B cell (primary cell): ENCODE measurements around the gene GYPC. TPM values are rescaled to one million over a fixed set of nuclear protein-coding genes. Genes with fewer than 3 reads are reported as not detected.

Experiments
- ATAC-seq: fragments of 200-7000 bp; cut with Tn5 transposase; one replicate; pipeline ENCODE4 v1.10.0; 2021; ENCODE audit warnings: low read depth, mild to moderate bottlenecking, moderate number of reproducible peaks, moderate library complexity
- CTCF ChIA-PET: fragments of 350-600 bp; sonication (Branson Sonifier 250); formaldehyde crosslinking; loops from one replicate; lab custom pipeline; 2021; ENCODE audit warnings: antibody characterized with exemption, inconsistent platforms; lab: Charles Lee
- POLR2A ChIA-PET: fragments of 350-600 bp; sonication (Branson Sonifier 250); formaldehyde crosslinking; loops from one replicate; lab custom pipeline; 2021; ENCODE audit warnings: antibody characterized with exemption; lab: Charles Lee
- DNase-seq: peaks from one replicate; pipeline ENCODE4 v3.0.0; 2013
- H2AFZ ChIP-seq: 2 replicates; pipeline ENCODE4 v1.6.1; 2012; ENCODE audit warnings: mild to moderate bottlenecking, low read depth, low read length; ENCODE audit not compliant: insufficient read depth, poor library complexity, severe bottlenecking
- H3K27ac ChIP-seq, 2 donors: 1 replicate in 1 of 2; 2 replicates in 1 of 2; pipeline ENCODE4 v1.5.1; 2012 to 2013; ENCODE audit warnings: low read length in 2 of 2, mild to moderate bottlenecking in 2 of 2, moderate library complexity in 1 of 2
- H3K27me3 ChIP-seq, 4 experiments: fragments of 200-600 bp in 1 of 4; sonication (generic) in 1 of 4; replicated peaks in 1 of 4; 1 replicate in 2 of 4; 2 replicates in 2 of 4; pipeline versions ENCODE4 v1.6.1 to v1.7.0; 2013 to 2016; ENCODE audit warnings: low read length in 3 of 4, mild to moderate bottlenecking in 2 of 4, mixed read lengths in 1 of 4, moderate library complexity in 1 of 4; ENCODE audit not compliant: insufficient read depth in 4 of 4, control insufficient read depth in 3 of 4; ENCODE audit errors: control extremely low read depth in 1 of 4
- H3K36me3 ChIP-seq, 2 experiments: replicated peaks in 1 of 2; 1 replicate in 1 of 2; 2 replicates in 1 of 2; pipeline versions ENCODE4 v1.6.1 to v1.7.1; 2013; ENCODE audit warnings: low read length in 1 of 2; ENCODE audit not compliant: insufficient read depth in 2 of 2, control insufficient read depth in 1 of 2; ENCODE audit errors: control extremely low read depth in 1 of 2, extremely low read depth in 1 of 2
- H3K4me1 ChIP-seq, 2 donors: fragments of 200-600 bp in 1 of 2; sonication (generic) in 1 of 2; 1 replicate in 1 of 2; 2 replicates in 1 of 2; pipeline versions ENCODE4 v1.5.1 to v1.6.1; 2013 to 2017; ENCODE audit warnings: low read length in 2 of 2; ENCODE audit not compliant: control insufficient read depth in 2 of 2, insufficient read depth in 2 of 2
- H3K4me2 ChIP-seq: replicated peaks from 2 replicates; pipeline ENCODE3; 2012; ENCODE audit warnings: mild to moderate bottlenecking, low read depth, low read length; ENCODE audit not compliant: poor library complexity, severe bottlenecking
- H3K4me3 ChIP-seq, 5 experiments: fragments of 200-600 bp in 1 of 5; sonication (generic) in 1 of 5; 1 replicate in 3 of 5; 2 replicates in 2 of 5; pipeline versions ENCODE4 v1.5.1 to v1.7.0; 2011 to 2016; ENCODE audit warnings: low read length in 4 of 5, mild to moderate bottlenecking in 4 of 5, low read depth in 2 of 5, control low read depth in 1 of 5, moderate library complexity in 1 of 5; ENCODE audit not compliant: insufficient read depth in 1 of 5; ENCODE audit errors: control extremely low read depth in 1 of 5, extremely low read depth in 1 of 5
- H3K79me2 ChIP-seq: fragments of 200-600 bp; sonication (generic); one replicate; pipeline ENCODE4 v1.6.0; 2016; ENCODE audit warnings: low read length; ENCODE audit not compliant: control insufficient read depth, insufficient read depth
- H3K9ac ChIP-seq: fragments of 200-600 bp; sonication (generic); 2 replicates; pipeline ENCODE4 v1.6.1; 2017; ENCODE audit warnings: mild to moderate bottlenecking, low read length, moderate library complexity
- H3K9me3 ChIP-seq, 3 donors: one replicate each; pipeline versions ENCODE4 v1.6.1 to v1.7.1; 2013; ENCODE audit warnings: low read length in 2 of 3; ENCODE audit not compliant: control insufficient read depth in 2 of 3, insufficient read depth in 1 of 3; ENCODE audit errors: control extremely low read depth in 1 of 3
- H4K20me1 ChIP-seq: 2 replicates; pipeline ENCODE4 v1.6.0; 2012; ENCODE audit warnings: mild to moderate bottlenecking, low read length; ENCODE audit not compliant: insufficient read depth, control insufficient read depth, poor library complexity, severe bottlenecking
- H3K27ac Mint-ChIP-seq: one replicate; pipeline ENCODE4 v1.8.0; 2021; ENCODE audit warnings: mixed read lengths
- H3K27me3 Mint-ChIP-seq: one replicate; pipeline ENCODE4 v1.8.0; 2021; ENCODE audit warnings: mixed read lengths
- H3K4me1 Mint-ChIP-seq: one replicate; pipeline ENCODE4 v1.8.0; 2021; ENCODE audit warnings: mixed read lengths
- H3K4me3 Mint-ChIP-seq: one replicate; pipeline ENCODE4 v1.8.0; 2021; ENCODE audit warnings: mixed read lengths
- H3K9me3 Mint-ChIP-seq: one replicate; pipeline ENCODE4 v1.8.0; 2022; ENCODE audit warnings: mixed read lengths; ENCODE audit not compliant: insufficient read depth
- CTCF ChIP-seq: fragments of 200-600 bp; IDR thresholded peaks from one replicate; pipeline ENCODE4 v1.8.0; 2022; ENCODE audit warnings: antibody characterized with exemption, mild to moderate bottlenecking
- EZH2 ChIP-seq: IDR thresholded peaks from 2 replicates; pipeline ENCODE4 v1.6.1; 2012; ENCODE audit warnings: borderline replicate concordance, low read depth, mild to moderate bottlenecking, moderate library complexity, low read length; ENCODE audit not compliant: insufficient read depth, poor library complexity, severe bottlenecking
- WGBS: methylation state at CpG from one replicate; pipeline ENCODE4 v1.1.5; 2013; ENCODE audit warnings: missing lambda C conversion rate; ENCODE audit not compliant: insufficient coverage; 5-methylcytosine and 5-hydroxymethylcytosine counted together
- intact Hi-C: fragments of 100-400 bp; cut with micrococcal nuclease; formaldehyde crosslinking; loops from one replicate; pipeline ENCODE4 v1.10.0; 2022
- polyA plus RNA-seq: library from polyadenylated mRNA; depleted of rRNA; stranded (reverse); fragments of >200 nt; gene quantifications from 2 replicates; pipeline ENCODE4 v1.2.3, GENCODE V29; 2012
- total RNA-seq, 2 donors: library from RNA; stranded (reverse); fragments of 120-200 nt in 1 of 2; gene quantifications; 1 replicate in 1 of 2; 2 replicates in 1 of 2; pipeline versions ENCODE4 v1.2.3 to v1.2.4, GENCODE V29; 2013 to 2022

The GYPC gene
- total and polyA plus RNA-seq, 2 donors (not counting 1 experiment from before 2014, with no cell fraction given), result 48.8 to 111 TPM

- Histone ChIP-seq H3K4me2 (peak overlapping the region; percentile 74), H3K9ac (peak overlapping the region; percentile 71), H3K4me3 (peak overlapping the region in 4 of 5 experiments; percentile 66 to 88 (median 78)), H3K27me3 (no peaks in the 10 kb centered on the region), H3K36me3 (peaks cover 0 to 9% of the 10 kb centered on the region in 2 experiments), H3K79me2 (peaks cover 68% of the 10 kb centered on the region), H4K20me1 (no peaks in the 10 kb centered on the region), H3K27ac (peak overlapping the region; percentile 80 to 81), H3K4me1 (peaks cover 54 to 62% of the 10 kb centered on the region in 2 donors), H3K9me3 (no peaks in the 10 kb centered on the region), H2AFZ (peak overlapping the region; percentile 76)
- ATAC-seq, result no peak
- Mint-ChIP-seq H3K4me3 (peak overlapping the region; percentile 99), H3K4me1 (peaks cover 68% of the 10 kb centered on the region), H3K27ac (peak overlapping the region; percentile 94), H3K27me3 (no peaks in the 10 kb centered on the region), H3K9me3 (no peaks in the 10 kb centered on the region)
- 0% methylated on average over 1 of the region's 2 CpGs for WGBS
- POLR2A ChIA-PET, result interaction anchor here (1.7 kb wide), 1 partner anchor 13 kb away, joined by 4 read pairs; no protein-coding TSS in a partner anchor
- no peak for DNase-seq
- CTCF ChIA-PET, result interaction anchor here (1.7 kb wide), 1 partner anchor 130 kb away, joined by 6 read pairs; no protein-coding TSS in a partner anchor
- TF ChIP-seq CTCF (no peak), EZH2 (no peak)
- intact Hi-C loops, result loop anchor here (10.0 kb wide), 1 partner anchor 116 kb away; no protein-coding TSS in a partner anchor
These were observed 2.5 kb downstream of the GYPC start for GRCh38 chr2:126658319-126658904.
